Ecto neural progenitor cell (in vitro differentiated cells): ENCODE data around the gene FTCD.

Source experiments
- DNase-seq: peaks from one replicate; pipeline ENCODE4 v3.0.0-alpha.2; 2018; ENCODE audit warnings: low spot score

Gene FTCD

DNA sequence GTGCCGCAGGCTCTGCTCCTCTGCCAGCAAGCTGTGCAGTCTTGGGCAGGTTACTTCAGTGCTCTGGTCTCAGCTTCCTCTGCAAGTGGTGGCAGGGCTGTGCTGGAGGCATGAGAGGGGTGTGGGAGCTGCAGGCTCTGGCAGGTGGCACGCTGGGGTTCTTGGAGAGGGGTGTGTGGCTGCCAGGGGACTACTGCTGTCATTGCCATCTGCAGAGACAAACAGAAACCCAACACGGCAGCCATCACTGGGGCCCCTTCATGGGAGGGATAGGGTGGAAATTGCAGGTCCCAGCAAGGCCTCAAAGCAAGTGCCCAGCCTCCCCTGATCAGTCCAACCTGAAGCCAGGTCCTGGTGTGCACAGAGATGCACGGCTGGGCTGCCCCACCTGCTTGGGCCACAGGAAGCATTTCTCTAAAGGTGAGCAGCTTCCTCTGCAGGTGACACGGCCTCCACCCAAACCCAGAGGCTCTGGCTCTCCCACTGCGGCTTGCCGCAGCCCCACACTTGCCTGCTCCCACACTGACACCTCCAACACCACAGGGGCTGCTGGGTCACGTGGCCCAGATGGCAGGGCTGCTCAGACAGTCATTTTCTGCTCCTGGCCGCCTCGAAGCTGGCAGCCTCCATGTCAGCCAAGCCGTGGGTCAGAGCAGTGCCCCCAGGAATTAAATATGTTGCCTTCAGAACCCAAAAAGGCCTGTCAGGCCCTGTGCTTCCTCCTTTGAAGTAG is 61.5 kb downstream of the FTCD start:
- DNase-seq, result peak; percentile 38

DNA sequence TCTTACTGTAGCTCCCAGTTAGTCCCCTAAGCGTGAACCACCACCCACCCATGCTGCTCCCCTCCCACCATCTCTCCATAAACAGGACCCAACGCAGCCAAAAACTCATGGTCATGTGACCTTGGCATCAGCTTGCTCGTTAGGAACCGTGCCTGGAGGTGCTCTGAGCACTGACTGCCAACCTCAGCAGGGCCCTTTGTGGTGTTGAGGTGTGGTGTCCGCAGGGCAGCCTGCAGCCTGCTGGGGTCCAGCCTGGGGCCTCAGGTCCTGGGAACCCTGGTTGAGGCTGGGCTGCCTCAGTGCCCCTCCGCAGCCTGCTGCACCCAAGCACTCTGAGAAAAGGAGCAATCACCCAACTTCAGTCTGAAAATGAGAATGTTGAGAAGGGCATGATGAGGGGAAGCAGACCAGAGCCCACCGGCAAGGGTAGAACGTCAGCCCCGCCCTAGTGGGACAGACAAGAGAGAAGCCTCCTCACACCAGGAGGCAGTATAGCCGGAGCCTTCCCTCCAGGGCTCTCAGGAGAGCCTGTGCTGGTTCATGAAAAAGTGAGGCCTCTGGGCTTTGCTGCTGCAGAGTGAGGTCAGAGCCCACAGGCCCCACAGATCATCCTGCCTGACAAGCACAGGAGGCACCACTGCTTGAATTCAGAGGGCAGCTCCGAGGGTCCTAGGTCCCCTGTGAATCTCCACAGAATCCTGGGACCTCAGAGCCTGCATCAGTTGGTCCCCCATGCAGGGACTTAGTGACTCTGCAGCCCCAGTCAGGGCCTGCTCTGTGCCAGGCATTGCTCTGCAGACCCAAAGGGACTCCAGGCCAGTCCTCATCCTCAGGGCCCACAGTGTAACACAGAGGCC is 62.3 kb downstream of the FTCD start:
- DNase-seq, result no peak

DNA sequence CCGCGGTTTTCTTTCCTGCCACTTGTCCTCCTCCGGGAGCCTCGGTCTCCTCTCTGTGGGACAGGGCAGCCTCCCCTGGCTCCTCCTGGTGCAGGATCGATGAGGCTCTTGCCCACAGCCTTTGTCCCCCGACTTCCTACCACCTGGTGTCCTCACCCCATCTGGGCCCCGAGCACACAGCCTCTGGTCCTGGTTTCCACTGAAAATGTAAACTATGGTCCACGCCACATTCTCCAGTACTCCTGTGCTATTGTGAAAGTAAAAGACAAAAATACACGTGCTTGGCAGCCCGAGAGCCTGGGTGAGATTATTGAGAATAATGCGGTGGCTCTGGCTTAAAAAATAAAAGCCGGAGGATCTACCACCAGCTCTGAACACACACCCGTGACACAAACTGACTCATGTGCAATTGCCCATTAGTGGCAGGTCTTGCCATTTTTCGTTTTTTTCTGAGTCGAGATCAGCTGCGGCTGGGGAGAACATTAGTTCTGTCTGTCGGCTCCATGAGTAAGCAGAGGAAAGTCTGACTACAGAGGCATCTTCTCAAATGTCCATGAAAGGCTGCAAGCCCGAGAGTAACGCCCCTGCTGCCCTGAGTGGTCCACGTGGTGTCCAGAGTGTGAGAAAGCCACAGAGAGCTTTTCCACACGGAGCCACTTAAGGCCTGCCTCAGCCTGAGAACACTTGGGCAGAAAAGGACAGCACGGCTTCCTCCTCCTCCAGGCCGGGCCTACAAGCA is 63.2 kb downstream of the FTCD start:
- no peak for DNase-seq

GRCh38 chr21:46091631-46092025 is 63.8 kb downstream of the FTCD start:
- no peak for DNase-seq

DNA sequence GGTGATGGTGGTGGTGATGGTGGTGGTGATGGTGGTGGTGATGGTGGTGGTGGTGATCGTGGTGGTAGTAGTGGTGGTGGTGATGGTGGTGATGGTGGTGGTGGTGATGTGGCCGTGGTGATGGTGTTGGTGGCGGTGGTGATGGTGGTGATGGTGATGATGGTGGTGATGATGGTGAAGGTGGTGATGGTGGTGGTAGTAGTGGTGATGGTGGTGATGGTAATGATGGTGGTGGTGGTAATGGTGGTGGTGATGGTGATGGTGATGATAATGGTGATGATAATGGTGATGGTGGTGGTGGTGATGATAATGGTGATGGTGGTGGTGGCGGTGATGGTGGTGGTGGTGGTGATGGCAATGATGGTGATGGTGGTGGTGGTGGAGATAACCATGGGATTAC is 64.3 kb downstream of the FTCD start:
- no peak for DNase-seq

DNA sequence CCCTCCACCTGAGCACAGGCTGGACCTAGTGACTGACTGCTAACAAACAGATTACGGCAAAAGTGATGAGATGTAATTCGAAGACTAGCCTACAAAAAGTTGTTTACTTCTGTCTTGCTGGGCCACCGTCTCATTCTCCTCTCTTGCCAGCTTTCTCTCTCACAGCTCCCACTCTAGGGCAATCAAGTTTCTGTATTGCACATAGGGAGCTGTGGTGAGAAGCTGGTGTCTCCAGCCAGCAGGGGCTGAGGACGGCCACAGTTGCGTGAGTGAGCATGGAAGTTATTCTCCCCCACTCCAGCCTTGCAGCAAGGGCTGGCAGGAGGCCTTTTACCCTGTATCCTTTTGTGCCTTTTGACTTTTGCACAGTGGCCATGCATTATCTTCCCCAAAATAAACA is 66.1 kb downstream of the FTCD start:
- DNase-seq, result no peak

DNA sequence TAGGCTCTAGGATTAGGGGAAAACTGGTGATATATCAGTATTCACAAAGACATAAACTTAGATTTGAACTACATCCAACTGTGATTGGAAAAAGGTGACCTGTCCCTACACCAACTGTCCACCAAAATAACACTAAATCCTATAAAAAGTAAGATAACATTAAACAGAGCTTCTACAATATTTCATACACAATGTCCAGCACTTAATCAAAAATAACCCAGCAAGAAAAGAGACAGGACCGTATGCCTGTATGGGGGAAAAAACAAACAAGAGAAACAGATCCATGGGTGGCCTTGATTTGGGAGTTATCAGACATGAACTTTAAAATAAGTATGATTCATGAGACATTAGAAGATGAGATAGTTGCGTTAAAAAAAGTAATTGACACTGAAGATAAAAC is 67.2 kb downstream of the FTCD start:
- no peak for DNase-seq

DNA sequence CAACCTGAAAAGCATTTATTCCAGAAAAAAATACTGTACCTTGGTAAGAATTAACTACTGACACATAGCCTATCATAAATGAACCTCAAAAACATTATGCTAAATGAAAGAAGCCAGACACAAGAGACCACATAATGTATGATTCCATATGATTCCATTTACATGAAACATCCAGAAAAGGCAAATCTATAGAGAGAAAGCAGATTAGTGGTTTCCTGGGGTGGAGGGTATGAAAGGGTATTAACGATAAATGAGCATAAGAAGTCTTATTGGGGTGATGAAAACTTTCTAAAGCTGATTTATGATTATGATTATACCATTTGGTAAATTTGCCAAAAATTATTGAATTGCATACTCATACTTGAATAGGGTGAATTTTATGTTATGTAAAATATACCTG is 67.7 kb downstream of the FTCD start:
- no peak for DNase-seq
